ACHN (cell line): ENCODE results near the gene DYNLT4.
A peak's percentile ranks its signal among the peaks of the same experiment; 100 is the strongest.
"Not testable (repeated sequence)": the region's sequence is repeated elsewhere in the genome, so short reads cannot be mapped to it uniquely, and the experiment has no call there.

ENCODE experiments used
- DNase-seq: peaks from one replicate; pipeline ENCODE4 v3.0.0-alpha.2; 2015
- in situ Hi-C: cut with HindIII; loops from 2 replicates; pipeline ENCODE4 v1.10.0; 2017; ENCODE audit warnings: low sequenced_read_pairs, low pct_ligation_motif_present, low pct_unique_long_range_greater_than_20kb

DYNLT4 gene

DNA sequence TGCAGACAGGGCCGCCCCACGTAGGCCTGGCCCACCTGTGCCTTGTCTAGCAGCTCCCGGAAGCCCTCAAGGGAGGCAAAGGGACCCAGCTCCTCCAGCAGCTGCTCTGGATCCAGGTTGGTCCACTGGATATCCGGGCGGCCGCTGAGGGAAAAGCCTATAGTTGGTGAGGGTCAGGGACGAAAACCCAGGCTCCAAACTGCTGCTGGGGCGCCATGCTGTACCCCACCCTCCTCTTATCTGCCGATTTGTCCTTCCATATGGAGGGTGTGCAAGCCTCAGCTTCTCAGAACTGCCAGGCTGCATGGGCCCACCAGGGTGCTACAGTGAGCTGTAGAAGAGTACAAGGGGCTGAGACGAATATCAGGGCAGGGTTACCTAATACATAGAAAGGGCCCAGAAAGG is 23.8 kb upstream of the DYNLT4 start:
- DNase-seq: no peak

GRCh38 chr1:44829506-44830384 is 22.6 kb upstream of the DYNLT4 start:
- in situ Hi-C loops: no loop called here
- DNase-seq: no peak

More for the DNA sequence above, 23.8 kb upstream of the DYNLT4 start:
- in situ Hi-C loops: no loop called here

DNA sequence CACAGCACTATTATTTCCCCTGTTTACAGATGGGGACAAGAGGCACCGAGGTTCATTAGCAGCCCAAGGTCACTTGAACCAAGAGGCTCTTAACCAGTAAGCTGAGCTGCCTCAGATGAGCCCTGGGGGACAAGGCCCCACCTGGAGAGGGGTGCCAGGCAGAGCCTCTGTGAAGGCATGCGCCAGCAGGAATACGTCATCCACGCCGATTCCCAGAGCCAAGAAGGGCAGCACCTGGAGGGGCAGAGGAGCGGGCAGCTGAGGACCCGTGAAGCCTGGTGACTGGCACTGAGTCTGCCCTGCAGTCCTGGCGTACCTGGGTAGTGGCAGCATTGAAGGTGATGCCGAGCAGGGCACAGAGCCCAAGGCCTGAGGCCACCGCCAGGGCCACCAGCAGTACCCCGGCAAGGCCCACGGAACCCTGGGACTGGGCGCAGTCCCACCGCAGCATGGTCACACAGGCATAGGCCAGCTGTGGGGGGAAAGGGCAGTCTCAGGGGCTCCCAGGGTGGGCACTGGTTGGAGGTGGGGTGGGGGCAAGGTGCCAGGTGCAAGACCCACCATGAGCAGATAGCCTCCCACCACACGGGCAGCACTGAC is 21.8 kb upstream of the DYNLT4 start:
- in situ Hi-C loops: no loop called here
- DNase-seq: no peak

DNA sequence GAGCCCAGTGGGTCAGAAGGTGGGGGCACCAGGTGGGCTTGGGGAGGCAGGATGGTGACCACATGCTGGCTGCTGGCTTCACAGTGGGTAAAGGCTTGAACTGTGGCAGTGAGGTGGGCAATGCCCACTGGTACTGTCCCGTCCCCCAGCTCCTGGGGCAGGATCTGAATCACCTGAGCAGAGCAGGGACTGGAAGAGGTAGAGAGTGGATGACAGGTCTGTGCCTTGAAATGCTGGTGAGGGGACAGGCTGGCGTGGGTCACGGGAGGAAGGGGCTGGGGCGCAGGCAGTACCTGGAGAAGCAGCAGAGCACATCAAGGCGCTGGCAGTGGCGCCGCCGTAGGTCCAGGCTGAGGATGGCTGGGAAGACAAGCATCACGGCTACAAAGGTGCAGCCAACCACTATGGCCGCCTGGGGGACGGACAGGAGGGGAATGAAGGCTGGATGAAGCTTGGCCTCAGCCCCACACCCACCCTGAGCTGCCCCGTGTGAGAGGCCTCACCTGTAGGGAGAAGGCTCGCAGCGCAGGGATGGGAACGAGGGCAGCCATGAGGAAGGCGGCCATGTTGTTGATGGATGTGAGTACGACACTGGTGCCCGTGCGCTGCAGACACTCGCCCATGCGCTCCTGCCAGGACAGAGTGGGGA is 21.0 kb upstream of the DYNLT4 start:
- in situ Hi-C loops: no loop called here
- DNase-seq: no peak

DNA sequence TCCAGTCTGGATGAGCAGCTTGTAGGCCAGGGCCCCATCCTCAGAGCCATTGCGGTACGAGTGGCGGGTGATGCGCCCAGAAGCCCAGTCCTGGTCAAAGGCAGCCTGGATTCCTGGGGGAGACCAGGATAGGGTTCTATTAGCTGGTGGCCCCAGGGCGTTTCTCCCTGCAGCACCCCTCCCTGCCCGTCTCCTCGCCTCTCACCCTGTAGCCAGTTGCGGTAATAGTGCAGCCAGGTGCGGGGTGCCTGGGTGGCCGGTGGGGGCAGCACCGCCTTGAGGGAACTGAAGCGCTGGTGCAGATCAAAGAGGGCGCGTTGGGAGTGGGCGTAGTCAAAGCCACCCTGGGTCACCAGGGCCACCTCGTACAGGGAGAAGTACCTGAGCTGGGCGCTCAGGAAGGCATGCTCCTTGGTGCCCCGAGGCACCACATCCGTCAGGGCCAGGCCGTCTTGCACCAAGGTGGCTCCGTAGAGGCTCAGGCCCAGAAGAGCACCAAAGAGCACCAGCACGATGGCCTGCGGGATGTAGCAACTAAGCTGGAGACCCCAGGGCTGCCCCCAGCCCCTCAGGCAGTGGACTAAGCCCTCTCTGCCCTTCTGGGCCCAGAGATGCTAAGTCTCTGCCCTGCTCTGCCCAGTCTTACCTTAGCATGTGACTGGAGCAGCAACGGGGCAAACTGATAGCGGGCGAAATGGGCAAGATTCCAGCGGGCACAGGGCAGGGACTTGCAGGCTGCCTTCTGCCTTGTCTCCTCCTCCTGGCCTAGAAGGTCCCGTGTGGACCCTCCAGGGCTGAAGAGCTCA is 20.2 kb upstream of the DYNLT4 start:
- in situ Hi-C loops: no loop called here
- no peak for DNase-seq

DNA sequence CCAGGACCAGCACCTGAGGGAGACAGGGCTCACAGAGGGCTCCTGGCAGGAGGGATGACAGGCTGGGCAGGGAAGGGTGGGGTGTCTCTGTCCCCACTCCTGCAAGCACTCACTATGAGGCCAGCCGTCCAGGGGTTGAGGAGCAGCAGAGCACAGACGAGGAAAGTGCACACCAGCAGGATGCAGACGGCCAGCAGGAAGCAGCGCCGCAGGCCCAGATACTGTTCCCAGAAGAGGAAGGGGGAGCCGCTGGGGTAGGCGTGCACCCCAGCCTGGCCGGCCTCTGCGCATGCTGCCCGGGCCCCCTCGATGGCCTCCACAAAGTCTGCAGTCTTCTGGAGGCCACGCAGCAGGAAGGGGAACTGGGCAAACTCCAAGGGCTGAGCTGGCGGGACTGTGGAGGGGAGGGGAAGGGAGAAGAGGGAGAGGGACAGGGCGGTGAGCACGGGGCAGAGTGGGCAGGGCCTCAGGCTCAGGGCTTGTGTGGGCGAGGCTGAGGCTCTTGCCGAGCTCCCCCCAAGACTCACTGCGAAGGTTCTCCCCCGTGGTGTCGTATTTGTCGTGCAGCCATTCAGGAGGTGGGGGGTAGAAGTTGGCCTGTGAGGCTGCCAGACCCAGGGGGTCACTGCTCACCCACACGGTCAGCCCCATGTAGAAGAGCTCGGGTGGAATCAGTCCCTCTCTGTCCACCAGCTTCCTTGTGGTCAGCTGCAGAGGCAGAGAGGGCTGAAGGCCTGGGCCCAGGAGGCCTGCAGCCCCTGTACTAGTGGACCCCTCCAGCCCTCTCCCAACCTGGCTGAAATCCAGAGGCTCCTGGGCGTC is 19.4 kb upstream of the DYNLT4 start:
- in situ Hi-C loops: no loop called here
- DNase-seq: no peak

GRCh38 chr1:44824392-44824791 is 17.2 kb upstream of the DYNLT4 start:
- DNase-seq, in situ Hi-C loops: not testable (repeated sequence)

GRCh38 chr1:44822981-44823451 is 15.9 kb upstream of the DYNLT4 start:
- DNase-seq: no peak
- in situ Hi-C loops: no loop called here

GRCh38 chr1:44822131-44822701 is 15.1 kb upstream of the DYNLT4 start:
- in situ Hi-C loops: no loop called here
- DNase-seq: no peak

DNA sequence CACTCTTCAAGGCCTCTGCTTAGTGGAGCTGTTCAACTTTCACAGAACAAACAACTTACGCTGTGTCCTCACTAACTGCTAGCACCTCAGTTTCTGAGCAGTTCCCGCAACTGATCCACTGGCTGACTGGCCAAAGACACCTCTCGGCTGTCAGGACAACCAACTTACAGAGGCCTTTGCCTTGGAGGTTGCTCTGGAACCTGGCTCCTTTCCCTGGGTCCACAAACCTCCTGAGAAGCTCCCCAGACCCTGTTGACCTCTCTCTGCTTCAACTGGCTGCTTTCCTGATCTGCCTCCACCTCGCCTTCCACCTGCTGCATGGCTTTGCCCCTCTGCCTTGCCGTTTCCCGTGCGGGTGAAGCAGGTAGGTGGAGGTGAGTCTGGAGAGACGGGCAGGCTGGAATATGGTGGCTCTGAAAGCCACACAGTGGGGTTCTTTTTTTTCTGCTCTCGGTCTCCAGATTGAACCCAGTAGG is 14.1 kb upstream of the DYNLT4 start:
- in situ Hi-C loops: no loop called here
- DNase-seq: no peak

DNA sequence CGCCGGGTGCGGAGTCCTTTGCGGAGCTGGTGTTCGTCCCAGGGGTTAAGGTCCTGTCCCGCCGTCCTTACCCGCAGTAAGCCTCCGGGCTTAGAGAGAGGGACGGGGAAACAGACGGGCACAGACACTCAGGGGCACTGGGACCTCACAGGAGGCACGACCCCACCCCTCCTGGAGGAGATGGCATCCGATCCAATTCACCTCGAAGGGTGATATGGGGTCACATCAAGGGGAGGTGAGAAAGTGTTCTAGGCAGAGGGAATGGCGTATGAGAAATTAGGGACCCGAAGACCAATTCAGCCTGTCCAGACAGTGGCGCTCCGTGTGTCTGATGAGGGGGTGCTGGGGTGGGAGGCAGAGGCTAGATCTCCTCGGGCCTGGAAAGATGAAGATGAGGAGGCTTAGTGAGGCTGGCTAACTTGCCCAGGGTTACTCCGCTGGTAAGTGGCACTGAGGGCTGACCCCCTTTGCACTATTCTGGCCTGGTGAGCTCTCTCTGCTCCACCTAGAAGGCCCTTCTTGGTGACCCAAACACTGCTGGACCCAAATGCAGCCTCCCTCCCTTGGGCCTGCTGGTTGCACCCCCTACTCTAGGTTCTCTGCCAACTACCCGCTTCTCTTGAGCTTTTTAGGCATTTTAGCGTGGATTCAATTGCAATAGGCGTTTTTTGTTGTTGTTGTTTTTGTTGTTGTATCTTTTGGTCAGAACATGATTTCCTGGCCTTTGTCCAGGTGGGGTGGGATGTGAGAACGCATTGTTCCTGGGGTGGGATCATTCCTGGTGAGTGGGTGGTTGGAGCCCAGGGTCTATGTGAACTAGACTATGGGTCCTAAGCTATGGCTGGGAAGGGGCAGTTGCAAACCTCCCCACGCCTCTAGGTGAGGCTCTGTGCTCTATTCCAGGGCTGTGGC is 13.4 kb upstream of the DYNLT4 start:
- no peak for DNase-seq
- in situ Hi-C loops: no loop called here

DNA sequence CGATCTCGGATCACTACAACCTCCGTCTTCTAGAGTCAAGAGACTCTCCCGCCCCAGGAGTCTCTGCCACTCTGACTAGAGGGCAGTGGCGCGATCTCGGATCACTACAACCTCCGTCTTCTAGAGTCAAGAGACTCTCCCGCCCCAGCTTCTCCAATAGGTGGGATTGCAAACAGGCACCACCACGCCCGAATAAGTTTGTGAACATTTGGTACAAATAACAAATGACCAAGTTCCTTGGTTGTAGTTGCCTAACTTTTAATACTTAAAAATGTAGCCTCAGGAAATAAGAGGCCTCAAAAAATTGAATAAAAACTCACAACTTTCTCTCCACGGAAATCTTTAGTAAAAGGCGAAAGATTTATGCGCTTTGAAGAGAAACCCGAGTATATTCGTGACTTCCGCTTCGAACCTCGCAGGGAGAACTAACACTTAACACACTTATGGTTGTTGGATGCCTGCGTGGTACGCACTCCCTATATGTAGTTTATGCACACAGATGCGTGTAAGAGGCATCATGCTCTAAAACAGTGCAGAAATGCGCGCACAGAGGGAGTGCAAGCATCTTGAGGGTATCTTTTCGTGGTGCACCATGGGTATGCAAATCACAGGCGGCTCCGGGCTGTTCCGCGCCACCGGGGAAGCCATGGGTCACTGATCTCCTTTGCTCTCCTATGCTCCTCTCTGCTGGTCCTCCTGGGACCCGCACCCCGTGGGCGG is 12.6 kb upstream of the DYNLT4 start:
- DNase-seq: peak; percentile 95
- in situ Hi-C loops: no loop called here

GRCh38 chr1:44819196-44819607 is 12.1 kb upstream of the DYNLT4 start:
- DNase-seq: no peak

DNA sequence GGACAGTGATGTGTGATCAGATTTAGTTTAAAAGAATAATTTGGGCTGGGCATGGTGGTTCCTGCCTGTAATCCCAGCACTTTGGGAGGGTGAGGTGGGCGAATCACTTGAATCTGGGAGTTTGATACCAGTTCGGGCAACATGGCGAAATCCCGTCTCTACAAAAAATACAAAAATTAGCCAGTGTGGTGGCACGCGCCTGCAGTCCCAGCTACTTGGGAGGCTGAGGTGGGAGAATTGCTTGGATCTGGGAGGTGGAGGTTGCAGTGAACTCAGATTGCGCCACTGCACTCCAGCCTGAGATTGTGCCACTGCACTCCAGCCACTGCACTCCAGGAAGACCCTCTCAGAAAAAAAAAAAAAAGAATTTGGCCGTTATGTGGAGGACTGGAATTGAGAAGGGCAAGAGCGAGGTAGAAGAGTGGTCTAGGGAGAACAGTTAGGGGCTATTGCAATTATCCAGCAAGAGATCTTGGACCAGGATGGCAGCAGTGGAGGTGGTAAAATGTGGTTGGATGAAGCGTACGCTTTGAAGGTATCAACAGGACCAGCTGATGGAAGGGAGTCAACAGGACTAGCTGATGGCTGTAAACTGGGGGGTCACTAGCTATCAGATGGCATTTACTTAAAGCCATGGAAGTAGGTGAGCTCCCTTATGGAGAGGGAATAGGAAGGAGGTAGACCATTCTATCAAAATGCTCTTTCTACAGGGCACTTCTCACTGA is 10.8 kb upstream of the DYNLT4 start:
- in situ Hi-C loops: no loop called here
- no peak for DNase-seq

More at GRCh38 chr1:44819196-44819607, 12.1 kb upstream of the DYNLT4 start:
- in situ Hi-C loops: no loop called here

- no peak for DNase-seq
- in situ Hi-C loops: no loop called here
These were observed 10.2 kb upstream of the DYNLT4 start for GRCh38 chr1:44817307-44817706.
